Keratinocyte (primary cell): ENCODE results near the gene SAMD10.

Experiments used
- CTCF ChIP-seq, 3 experiments: IDR thresholded peaks in 1 of 3; conservative IDR thresholded peaks in 1 of 3; optimal IDR thresholded peaks in 1 of 3; 2 replicates in 2 of 3; 3 replicates in 1 of 3; pipeline versions ENCODE3 to v1.5.1; 2011; ENCODE audit warnings: low read length in 3 of 3, mild to moderate bottlenecking in 3 of 3, moderate library complexity in 2 of 3, control low read depth in 1 of 3, inconsistent platforms in 1 of 3; ENCODE audit not compliant: insufficient read depth in 2 of 3; ENCODE audit errors: extremely low read depth in 1 of 3
- EZH2 ChIP-seq: IDR thresholded peaks from one replicate; pipeline ENCODE4 v1.6.1; 2012; ENCODE audit warnings: inconsistent platforms, mild to moderate bottlenecking, low read length, moderate library complexity

- TF ChIP-seq CTCF (optimal IDR thresholded peaks at IDR 0.05 in 1 of 3, IDR thresholded peaks at IDR 0.05 in 1 of 3, conservative IDR thresholded peaks at IDR 0.05 in 1 of 3; ENCODE audit: extremely low read depth in 1 of 3, insufficient read depth in 2 of 3, low read length in 3 of 3): no peak
- no peak for TF ChIP-seq EZH2
Measured at GRCh38 chr20:63958964-63959698, 20.3 kb downstream of the SAMD10 start.
